ENCODE results near the gene PCBP2.
"Not testable (repeated sequence)": the region's sequence is repeated elsewhere in the genome, so short reads cannot be mapped to it uniquely, and the experiment has no call there.

The PCBP2 gene

GRCh38 chr12:53441040-53441833 lies 10.7 kb upstream of the PCBP2 start, which contains the start of gene PRR13:
Gene PRR13 (plus strand): TSS chr12:53441734. CDS start chr12:53442715, 981 bp downstream.
- peak; percentile 97 for DNase-seq

GRCh38 chr12:53443955-53444354 lies 7.9 kb upstream of the PCBP2 start:
- DNase-seq, result no peak

- not testable (repeated sequence) for DNase-seq
These were observed 7.1 kb upstream of the PCBP2 start for GRCh38 chr12:53444593-53445325.

- DNase-seq, result no peak
These were observed 966 bp upstream of the PCBP2 start for GRCh38 chr12:53450936-53451335.

- peak; percentile 88 for DNase-seq
These were observed 516 bp downstream of the PCBP2 start for GRCh38 chr12:53452159-53453077.

- DNase-seq, result no peak
These were observed 2.2 kb downstream of the PCBP2 start for GRCh38 chr12:53453953-53454640.

GRCh38 chr12:53454707-53455106 lies 2.8 kb downstream of the PCBP2 start:
- DNase-seq, result no peak

GRCh38 chr12:53456654-53457366 lies 4.9 kb downstream of the PCBP2 start:
- DNase-seq, result no peak

GRCh38 chr12:53459097-53459496 lies 7.2 kb downstream of the PCBP2 start:
- DNase-seq, result no peak

GRCh38 chr12:53461059-53461458 lies 9.2 kb downstream of the PCBP2 start:
- DNase-seq, result no peak

- no peak for DNase-seq
These were observed 9.7 kb downstream of the PCBP2 start for GRCh38 chr12:53461591-53461990.

GRCh38 chr12:53462935-53463334 lies 11.0 kb downstream of the PCBP2 start:
- DNase-seq, result no peak

GRCh38 chr12:53463802-53464560 lies 12.1 kb downstream of the PCBP2 start:
- no peak for DNase-seq

GRCh38 chr12:53464685-53465418 lies 12.9 kb downstream of the PCBP2 start:
- no peak for DNase-seq

GRCh38 chr12:53465679-53466078 lies 13.8 kb downstream of the PCBP2 start:
- DNase-seq, result no peak

- no peak for DNase-seq
These were observed 14.7 kb downstream of the PCBP2 start for GRCh38 chr12:53466640-53467039.

- no peak for DNase-seq
These were observed 15.2 kb downstream of the PCBP2 start for GRCh38 chr12:53467082-53467481.

- no peak for DNase-seq
These were observed 16.0 kb downstream of the PCBP2 start for GRCh38 chr12:53467880-53468279.

GRCh38 chr12:53468282-53468681 lies 16.4 kb downstream of the PCBP2 start:
- DNase-seq, result no peak

- DNase-seq, result no peak
These were observed 20.2 kb downstream of the PCBP2 start for GRCh38 chr12:53472056-53472582.

Measured in activated CD8-positive, alpha-beta memory T cell treated with anti-CD3 and anti-CD28 coated beads, Interleukin-2, amount 50 U/mL, for 48 hours (primary cell).